22Rv1 (cell line): Measurements from ENCODE around the gene ST8SIA6.

Source experiments
- CTCF ChIP-seq: fragments of 450-650 bp; IDR thresholded peaks from 2 replicates; pipeline ENCODE4 v1.5.1; 2017; ENCODE audit warnings: mild to moderate bottlenecking
- ZFX ChIP-seq: fragments of 450-650 bp; IDR thresholded peaks from 2 replicates; pipeline ENCODE4 v1.6.1; 2017; ENCODE audit warnings: antibody characterized with exemption, borderline replicate concordance

DNA sequence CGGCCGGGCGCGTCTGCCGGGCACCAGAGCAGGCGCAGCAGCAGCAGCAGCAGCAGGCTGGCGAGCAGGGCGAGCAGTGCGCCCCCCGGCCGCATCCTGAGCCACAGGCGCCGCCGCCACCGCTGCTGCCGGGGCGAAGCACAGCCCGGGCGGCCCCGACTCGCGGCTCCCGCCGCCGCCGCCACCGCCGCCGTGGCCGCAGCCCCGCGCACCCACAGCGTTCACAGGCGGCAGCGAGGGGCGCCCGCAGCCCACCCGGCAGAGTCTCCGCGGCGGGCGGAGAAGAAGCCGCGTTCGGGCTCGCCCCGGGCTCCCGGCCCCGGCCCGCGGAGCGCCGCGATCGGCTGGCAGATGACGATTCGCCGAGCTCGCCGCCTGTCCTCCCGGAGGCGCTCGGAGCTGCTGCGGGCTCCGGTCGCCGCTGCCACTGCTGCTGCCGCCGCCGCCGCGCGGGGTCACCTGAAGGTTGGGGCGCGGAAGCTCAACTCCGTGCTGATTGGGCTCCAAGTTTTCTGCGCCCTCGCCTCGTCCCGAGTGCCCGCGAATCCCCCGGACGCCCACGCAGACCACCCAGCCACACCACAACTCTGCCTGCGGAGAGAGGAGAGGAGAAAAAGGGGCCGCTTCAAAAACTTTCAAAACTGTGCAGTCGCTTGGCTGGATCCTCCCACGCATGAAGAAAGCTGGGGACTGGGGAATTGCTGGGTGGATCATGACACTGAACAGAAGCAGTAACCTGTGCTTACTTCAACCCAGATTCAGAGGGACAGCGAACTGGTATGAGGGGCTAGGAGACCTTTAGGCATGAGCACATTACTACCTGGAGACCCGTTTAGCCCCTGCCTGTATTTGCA lies at the start of gene ST8SIA6:
- TF ChIP-seq CTCF (peak; percentile 24; the same call in 1 of the 2 replicates), ZFX (no peak)
